ENCODE data around the gene RTN4. TPM values are rescaled to one million over a fixed set of nuclear protein-coding genes. Genes with fewer than 3 reads are reported as not detected.

The RTN4 gene
- total RNA-seq, 1 experiment from 2014 or later: 391 TPM

- POLR2A ChIA-PET: interaction anchor here (1.3 to 2.5 kb wide), 2 partner anchors 19 to 285 kb away, joined by 3 to 9 read pairs; partner anchors contain the start of genes CLHC1 and RPS27A
- Mint-ChIP-seq H3K36me3 (ENCODE audit: insufficient read depth, unreplicated experiment) (no peaks in the 10 kb centered on the region), H3K9me3 (ENCODE audit: unreplicated experiment) (no peaks in the 10 kb centered on the region), H3K4me1 (ENCODE audit: insufficient read depth, unreplicated experiment) (peaks cover 13% of the 10 kb centered on the region), H3K27me3 (ENCODE audit: insufficient read depth, unreplicated experiment) (no peaks in the 10 kb centered on the region), H3K27ac (ENCODE audit: low read depth, unreplicated experiment) (no peak overlapping the region), H3K4me3 (ENCODE audit: unreplicated experiment) (no peak overlapping the region)
- no TSS peak for BruUV-seq (replicated peaks)
- TF ChIP-seq CTCF (IDR thresholded peaks at IDR 0.05; ENCODE audit: unreplicated experiment): no peak
- intact Hi-C loops (cut with micrococcal nuclease): no loop called here
- CTCF ChIA-PET: no interaction called here
- no peak for DNase-seq (ENCODE audit: unreplicated experiment)
Measured at GRCh38 chr2:54947136-54947535, 103.1 kb downstream of the RTN4 start.

GRCh38 chr2:54946220-54946805, 103.9 kb downstream of the RTN4 start:
- intact Hi-C loops (cut with micrococcal nuclease): no loop called here
- Mint-ChIP-seq H3K27ac (ENCODE audit: low read depth, unreplicated experiment) (peak overlapping the region; percentile 23), H3K36me3 (ENCODE audit: insufficient read depth, unreplicated experiment) (no peaks in the 10 kb centered on the region), H3K4me1 (ENCODE audit: insufficient read depth, unreplicated experiment) (peaks cover 13% of the 10 kb centered on the region), H3K9me3 (ENCODE audit: unreplicated experiment) (no peaks in the 10 kb centered on the region), H3K4me3 (ENCODE audit: unreplicated experiment) (no peak overlapping the region), H3K27me3 (ENCODE audit: insufficient read depth, unreplicated experiment) (no peaks in the 10 kb centered on the region)
- DNase-seq (ENCODE audit: unreplicated experiment): no peak
- no TSS peak for BruUV-seq (replicated peaks)
- TF ChIP-seq CTCF (IDR thresholded peaks at IDR 0.05; ENCODE audit: unreplicated experiment): no peak
- CTCF ChIA-PET: interaction anchor here (0.6 to 1.8 kb wide), 5 partner anchors 17 to 107 kb away, joined by 3 to 6 read pairs (median 4); no protein-coding TSS in a partner anchor
- POLR2A ChIA-PET: interaction anchor here (0.5 to 2.5 kb wide), 8 partner anchors 10 to 286 kb away, joined by 3 to 9 read pairs (median 4); partner anchors contain the start of genes CLHC1, RPS27A and RTN4

GRCh38 chr2:54945391-54946219, 104.6 kb downstream of the RTN4 start:
- no peak for TF ChIP-seq CTCF (IDR thresholded peaks at IDR 0.05; ENCODE audit: unreplicated experiment)
- no peaks in the 10 kb centered on the region for H3K27me3 Mint-ChIP-seq (ENCODE audit: insufficient read depth, unreplicated experiment)
- intact Hi-C loops (cut with micrococcal nuclease): no loop called here
- CTCF ChIA-PET: interaction anchor here (0.6 to 1.8 kb wide), 4 partner anchors 18 to 68 kb away, joined by 3 to 6 read pairs (median 4); no protein-coding TSS in a partner anchor
- H3K9me3 Mint-ChIP-seq (ENCODE audit: unreplicated experiment): no peaks in the 10 kb centered on the region
- POLR2A ChIA-PET: interaction anchor here (0.8 to 2.5 kb wide), 10 partner anchors 11 to 287 kb away, joined by 3 to 9 read pairs (median 3); partner anchors contain the start of genes CLHC1, RPS27A and RTN4
- H3K27ac Mint-ChIP-seq (ENCODE audit: low read depth, unreplicated experiment): peak overlapping the region; percentile 23
- BruUV-seq (replicated peaks): no TSS peak
- DNase-seq (ENCODE audit: unreplicated experiment): peak; percentile 87
- peaks cover 13% of the 10 kb centered on the region for H3K4me1 Mint-ChIP-seq (ENCODE audit: insufficient read depth, unreplicated experiment)
- no peak overlapping the region for H3K4me3 Mint-ChIP-seq (ENCODE audit: unreplicated experiment)
- H3K36me3 Mint-ChIP-seq (ENCODE audit: insufficient read depth, unreplicated experiment): no peaks in the 10 kb centered on the region

- CTCF ChIA-PET: no interaction called here
- intact Hi-C loops (cut with micrococcal nuclease): no loop called here
Measured at GRCh38 chr2:54944724-54945326, 105.4 kb downstream of the RTN4 start.

More at GRCh38 chr2:54944724-54945326, 105.4 kb downstream of the RTN4 start:
- DNase-seq (ENCODE audit: unreplicated experiment): no peak
- no peaks in the 10 kb centered on the region for H3K9me3 Mint-ChIP-seq (ENCODE audit: unreplicated experiment)
- H3K27me3 Mint-ChIP-seq (ENCODE audit: insufficient read depth, unreplicated experiment): no peaks in the 10 kb centered on the region
- H3K36me3 Mint-ChIP-seq (ENCODE audit: insufficient read depth, unreplicated experiment): no peaks in the 10 kb centered on the region
- peaks cover 13% of the 10 kb centered on the region for H3K4me1 Mint-ChIP-seq (ENCODE audit: insufficient read depth, unreplicated experiment)
- H3K27ac Mint-ChIP-seq (ENCODE audit: low read depth, unreplicated experiment): no peak overlapping the region
- POLR2A ChIA-PET: interaction anchor here (0.8 to 2.5 kb wide), 7 partner anchors 12 to 106 kb away, joined by 3 to 9 read pairs (median 3); partner anchors contain the start of gene RTN4
- TF ChIP-seq CTCF (IDR thresholded peaks at IDR 0.05; ENCODE audit: unreplicated experiment): no peak
- H3K4me3 Mint-ChIP-seq (ENCODE audit: unreplicated experiment): no peak overlapping the region
- BruUV-seq (replicated peaks): no TSS peak

Measured in MCF 10A (cell line).